K562 (cell line): ENCODE measurements around the gene MUSTN1. TPM values are rescaled to one million over a fixed set of nuclear protein-coding genes. Genes with fewer than 3 reads are reported as not detected.

ENCODE experiments used
- ATAC-seq: fragments of 200-7000 bp; cut with Tn5 transposase; 3 replicates; pipeline ENCODE4 v1.9.1; 2020; ENCODE audit warnings: moderate library complexity
- BruUV-seq: library from RNA; stranded (reverse); fragments of 400-500 nt; replicated peaks from 2 replicates; lab custom pipeline; 2021; lab: Mats Ljungman, UMichigan
- CTCF ChIA-PET: fragments of 300-600 bp; formaldehyde crosslinking; extraction: SDS; loops from one replicate; lab custom pipeline; 2021; ENCODE audit warnings: low intra/inter-chr PET ratio; lab: Yijun Ruan, JAX
- POLR2A ChIA-PET: fragments of 300-600, 350-650 bp; sonication (Branson Sonifier 250); formaldehyde crosslinking; extraction: SDS; loops from one replicate; lab custom pipeline; 2021; ENCODE audit warnings: antibody characterized with exemption, inconsistent platforms; lab: Yijun Ruan, JAX
- DNase-seq, 4 experiments: peaks; one replicate each; pipeline versions ENCODE4 v3.0.0 to v3.0.0-alpha.2; 2011 to 2018; ENCODE audit warnings: low spot score in 3 of 4, mixed read lengths in 3 of 4; ENCODE audit errors: extremely low read depth in 1 of 4
- FAIRE-seq: peaks from 2 replicates; lab custom pipeline; 2011; peaks lifted over from hg19 to GRCh38; lab: Jason Lieb, UNC
- H2AFZ ChIP-seq: 2 replicates; pipeline ENCODE4 v1.6.0; 2011; ENCODE audit warnings: low read depth, low read length, control low read depth, inconsistent platforms
- H3K27ac ChIP-seq: fragments of 200-600 bp; 3 replicates; pipeline ENCODE4 v1.8.0; 2011; ENCODE audit warnings: low read depth, mild to moderate bottlenecking, control low read depth, inconsistent platforms, low read length, moderate library complexity, mixed read lengths; ENCODE audit errors: extremely low read depth
- H3K27me3 ChIP-seq, 2 experiments: fragments of 300-600 bp in 1 of 2; 2 replicates in 1 of 2; 3 replicates in 1 of 2; pipeline versions ENCODE4 v1.6.0 to v1.8.0; 2011; ENCODE audit warnings: inconsistent platforms in 2 of 2, low read length in 2 of 2, mild to moderate bottlenecking in 1 of 2, mixed read lengths in 1 of 2, moderate library complexity in 1 of 2; ENCODE audit not compliant: control insufficient read depth in 2 of 2, insufficient read depth in 2 of 2
- H3K36me3 ChIP-seq: fragments of 300-600 bp; 3 replicates; pipeline ENCODE4 v1.8.0; 2011; ENCODE audit warnings: mild to moderate bottlenecking, low read length, inconsistent platforms; ENCODE audit not compliant: control insufficient read depth, insufficient read depth
- H3K4me1 ChIP-seq, 2 experiments: fragments of 200-600 bp in 1 of 2; replicated peaks in 1 of 2; 2 replicates in 1 of 2; 3 replicates in 1 of 2; pipeline versions ENCODE4 v1.5.1 to v1.8.0; 2011; ENCODE audit warnings: inconsistent platforms in 2 of 2, low read length in 2 of 2, mild to moderate bottlenecking in 1 of 2, mixed read lengths in 1 of 2, moderate library complexity in 1 of 2; ENCODE audit not compliant: control insufficient read depth in 2 of 2, insufficient read depth in 2 of 2
- H3K4me2 ChIP-seq: 2 replicates; pipeline ENCODE4 v1.6.1; 2011; ENCODE audit warnings: low read length, control low read depth, inconsistent platforms, mixed read lengths; ENCODE audit not compliant: insufficient read depth
- H3K4me3 ChIP-seq: fragments of 200-600 bp; sonication (generic), shearing (Covaris generic); 2 replicates; pipeline ENCODE4 v1.5.1; 2016; ENCODE audit warnings: control low read depth, inconsistent platforms
- H3K79me2 ChIP-seq: fragments of 200-600 bp; 3 replicates; pipeline ENCODE4 v1.8.0; 2011; ENCODE audit warnings: low read length, inconsistent platforms; ENCODE audit not compliant: control insufficient read depth, insufficient read depth
- H3K9ac ChIP-seq, 2 experiments: 2 replicates each; pipeline versions ENCODE4 v1.6.0 to v1.6.1; 2011; ENCODE audit warnings: low read depth in 2 of 2, low read length in 2 of 2, control low read depth in 1 of 2, inconsistent platforms in 1 of 2, mild to moderate bottlenecking in 1 of 2, mixed read lengths in 1 of 2; ENCODE audit not compliant: insufficient read depth in 1 of 2
- H3K9me1 ChIP-seq: one replicate; pipeline ENCODE4 v1.6.0; 2011; ENCODE audit warnings: inconsistent platforms, mild to moderate bottlenecking, low read length, moderate library complexity; ENCODE audit not compliant: control insufficient read depth, insufficient read depth
- H3K9me3 ChIP-seq: replicated peaks from 2 replicates; pipeline ENCODE4 v1.5.1; 2011; ENCODE audit warnings: low read depth, low read length, inconsistent platforms; ENCODE audit not compliant: control insufficient read depth, insufficient read depth
- H4K20me1 ChIP-seq: replicated peaks from 2 replicates; pipeline ENCODE4 v1.6.1; 2011; ENCODE audit warnings: low read length, inconsistent platforms, mixed read lengths; ENCODE audit not compliant: control insufficient read depth, insufficient read depth
- BACH1 ChIP-seq: fragments of 200-800 bp; sonication (Bioruptor generic); IDR thresholded peaks from 2 replicates; pipeline ENCODE4 v1.6.1; 2016; ENCODE audit warnings: missing genetic modification characterization, missing compliant biosample characterization
- CBFA2T3 ChIP-seq: fragments of 450-650 bp; IDR thresholded peaks from 2 replicates; pipeline ENCODE4 v1.6.1; 2017
- ELF4 ChIP-seq: fragments of 450-650 bp; formaldehyde crosslinking; IDR thresholded peaks from 2 replicates; pipeline ENCODE4 v1.4.0; 2022; ENCODE audit warnings: missing genetic modification characterization
- KLF1 ChIP-seq: fragments of 450-650 bp; IDR thresholded peaks from 2 replicates; pipeline ENCODE4 v1.6.1; 2016; ENCODE audit warnings: missing genetic modification characterization, missing compliant biosample characterization
- NCOA6 ChIP-seq: fragments of 450-650 bp; IDR thresholded peaks from 2 replicates; pipeline ENCODE4 v1.6.1; 2017; ENCODE audit warnings: mild to moderate bottlenecking
- NFIC ChIP-seq: fragments of 450-650 bp; IDR thresholded peaks from 2 replicates; pipeline ENCODE4 v1.6.1; 2017; ENCODE audit warnings: mild to moderate bottlenecking, inconsistent platforms
- SMARCA5 ChIP-seq: fragments of 450-650 bp; IDR thresholded peaks from 2 replicates; pipeline ENCODE4 v1.6.1; 2016
- STAG1 ChIP-seq: sonication (generic); formaldehyde crosslinking; IDR thresholded peaks from 2 replicates; pipeline ENCODE4 v1.5.0; 2020; ENCODE audit warnings: missing genetic modification reagents, borderline replicate concordance
- ZKSCAN8 ChIP-seq: fragments of 200-800 bp; sonication (Bioruptor generic); IDR thresholded peaks from 2 replicates; pipeline ENCODE4 v1.6.1; 2016; ENCODE audit warnings: missing genetic modification characterization, missing compliant biosample characterization
- ZNF124 ChIP-seq: sonication (generic); formaldehyde crosslinking; IDR thresholded peaks from 2 replicates; pipeline ENCODE4 v1.8.1; 2022; ENCODE audit warnings: missing genetic modification reagents
- WGBS: fragments of 100-300 bp; shearing (Covaris generic); methylation state at CpG from one replicate; pipeline ENCODE4 v1.1.6; 2016; ENCODE audit warnings: low coverage, mixed read lengths; ENCODE audit not compliant: insufficient coverage; ENCODE audit errors: missing lambda C conversion rate; 5-methylcytosine and 5-hydroxymethylcytosine counted together
- in situ Hi-C: fragments of 300-500 bp; cut with MboI; formaldehyde crosslinking; loops from 4 replicates; pipeline ENCODE4 v1.15.0; 2018; ENCODE audit warnings: inconsistent platforms, mixed read lengths
- intact Hi-C: fragments of 100-400 bp; cut with micrococcal nuclease; formaldehyde crosslinking; loops from 2 replicates; pipeline ENCODE4 v1.14.2; 2022
- polyA plus RNA-seq, 8 experiments: library from polyadenylated mRNA; depleted of rRNA in 4 of 8; stranded (reverse) in 5 of 8; unstranded in 3 of 8; fragments of >200 nt; fragmentation: Nextera tagmentation in 2 of 8; fragmentation: Illumina TruSeq in 1 of 8; extraction: Ambion mirVana in 2 of 8; extraction: Trizol in 1 of 8; gene quantifications; 2 replicates each; pipeline versions ENCODE4 v1.2.1 to v1.2.3, GENCODE V29; 2011 to 2014; ENCODE audit warnings: inconsistent platforms in 1 of 8, missing spikeins in 1 of 8
- total RNA-seq, 7 experiments: library from RNA; depleted of rRNA in 6 of 7; stranded (reverse); fragments of >200 nt in 6 of 7; fragmentation: Illumina TruSeq in 2 of 7; extraction: Trizol in 2 of 7; gene quantifications; 2 replicates each; pipeline versions ENCODE4 v1.2.1 to v1.2.3, GENCODE V29; 2011 to 2021; ENCODE audit warnings: low replicate concordance in 1 of 7
- TF ChIP-seq, protein P1 (sequence below): fragments of 250-450 bp; sonication (Bioruptor Pico); IDR thresholded peaks from 2 replicates; pipeline ENCODE4 v1.4.0; 2020; ENCODE audit warnings: mild to moderate bottlenecking, moderate library complexity

The MUSTN1 gene
- total and polyA plus RNA-seq, 9 of the 15 experiments (the other 6 are each of a cell fraction or from before 2014, with no cell fraction given) = 0.15 to 0.78 (median 0.44) TPM; not detected in 4

DNA sequence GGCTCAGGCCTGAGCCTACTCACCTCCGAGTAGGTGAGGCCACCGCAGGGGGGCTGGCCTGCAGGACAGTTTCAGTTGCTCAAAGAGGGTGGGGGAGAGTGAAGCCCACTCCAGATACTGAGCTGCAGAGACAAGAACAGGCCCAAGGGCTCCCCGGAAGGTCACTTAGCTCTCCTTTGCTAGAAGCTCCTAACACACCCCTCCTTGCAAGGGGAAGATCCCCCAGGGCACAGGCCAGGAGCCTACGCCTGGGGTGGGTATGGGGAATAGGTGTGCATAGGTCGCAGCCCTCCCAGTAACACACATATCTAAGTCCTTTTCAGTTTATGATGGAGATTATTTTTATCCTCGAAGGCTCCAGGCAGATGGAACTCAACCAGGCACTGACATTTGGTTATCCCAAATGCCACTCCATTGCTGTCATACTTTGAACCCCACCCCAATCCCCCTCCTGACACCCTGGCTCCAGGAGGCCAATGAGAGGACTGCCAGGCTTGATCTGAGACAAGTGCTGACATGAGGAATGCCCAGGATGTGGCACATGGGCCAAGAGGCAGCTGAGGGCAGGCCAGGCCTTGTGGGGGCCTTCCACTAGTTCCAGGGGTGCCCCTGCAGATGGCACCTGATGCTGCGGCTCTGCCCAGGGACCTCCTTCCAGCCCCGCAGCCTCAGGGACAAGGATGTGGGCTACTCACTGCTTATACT lies 1.1 kb upstream of the MUSTN1 start:
- FAIRE-seq (no peak), ATAC-seq (no peak), DNase-seq (no peak)
- in situ Hi-C loops (no loop called here), intact Hi-C loops (no loop called here)
- 35% methylated on average over 6 of the region's 8 CpGs for WGBS
- no peaks in the 10 kb centered on the region for H4K20me1 ChIP-seq
- peaks cover 5 to 12% of the 10 kb centered on the region in 2 experiments for H3K4me1 ChIP-seq
- H3K27me3 ChIP-seq = no peaks in the 10 kb centered on the region
- no TSS peak for BruUV-seq
- no peak overlapping the region for H2AFZ ChIP-seq
- H3K4me2 ChIP-seq = no peak overlapping the region
- H3K4me3 ChIP-seq = no peak overlapping the region
- H3K9me3 ChIP-seq = no peaks in the 10 kb centered on the region
- H3K9ac ChIP-seq = no peak overlapping the region
- H3K36me3 ChIP-seq = no peaks in the 10 kb centered on the region
- POLR2A ChIA-PET = no interaction called here
- no peak overlapping the region for H3K27ac ChIP-seq
- no peaks in the 10 kb centered on the region for H3K79me2 ChIP-seq
- TF ChIP-seq ZKSCAN8 (CRISPR knock-in tag) (no peak), SMARCA5 (no peak), STAG1 (CRISPR knock-in tag) (no peak), NFIC (no peak), CBFA2T3 (no peak), ELF4 (CRISPR knock-in tag) (no peak), NCOA6 (no peak), KLF1 (tag) (no peak), BACH1 (no peak), ZNF124 (CRISPR knock-in tag) (no peak)
- TF ChIP-seq, protein P1, sequence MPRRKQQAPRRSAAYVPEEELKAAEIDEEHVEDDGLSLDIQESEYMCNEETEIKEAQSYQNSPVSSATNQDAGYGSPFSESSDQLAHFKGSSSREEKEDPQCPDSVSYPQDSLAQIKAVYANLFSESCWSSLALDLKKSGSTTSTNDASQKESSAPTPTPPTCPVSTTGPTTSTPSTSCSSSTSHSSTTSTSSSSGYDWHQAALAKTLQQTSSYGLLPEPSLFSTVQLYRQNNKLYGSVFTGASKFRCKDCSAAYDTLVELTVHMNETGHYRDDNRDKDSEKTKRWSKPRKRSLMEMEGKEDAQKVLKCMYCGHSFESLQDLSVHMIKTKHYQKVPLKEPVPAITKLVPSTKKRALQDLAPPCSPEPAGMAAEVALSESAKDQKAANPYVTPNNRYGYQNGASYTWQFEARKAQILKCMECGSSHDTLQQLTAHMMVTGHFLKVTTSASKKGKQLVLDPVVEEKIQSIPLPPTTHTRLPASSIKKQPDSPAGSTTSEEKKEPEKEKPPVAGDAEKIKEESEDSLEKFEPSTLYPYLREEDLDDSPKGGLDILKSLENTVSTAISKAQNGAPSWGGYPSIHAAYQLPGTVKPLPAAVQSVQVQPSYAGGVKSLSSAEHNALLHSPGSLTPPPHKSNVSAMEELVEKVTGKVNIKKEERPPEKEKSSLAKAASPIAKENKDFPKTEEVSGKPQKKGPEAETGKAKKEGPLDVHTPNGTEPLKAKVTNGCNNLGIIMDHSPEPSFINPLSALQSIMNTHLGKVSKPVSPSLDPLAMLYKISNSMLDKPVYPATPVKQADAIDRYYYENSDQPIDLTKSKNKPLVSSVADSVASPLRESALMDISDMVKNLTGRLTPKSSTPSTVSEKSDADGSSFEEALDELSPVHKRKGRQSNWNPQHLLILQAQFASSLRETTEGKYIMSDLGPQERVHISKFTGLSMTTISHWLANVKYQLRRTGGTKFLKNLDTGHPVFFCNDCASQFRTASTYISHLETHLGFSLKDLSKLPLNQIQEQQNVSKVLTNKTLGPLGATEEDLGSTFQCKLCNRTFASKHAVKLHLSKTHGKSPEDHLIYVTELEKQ (CRISPR knock-in tag) = no peak
- no peaks in the 10 kb centered on the region for H3K9me1 ChIP-seq
- CTCF ChIA-PET = no interaction called here
